Fibroblast of mammary gland (primary cell): ENCODE results near the gene ANKH.

Experiments used
- DNase-seq: peaks from one replicate; pipeline ENCODE4 v3.0.0-alpha.2; 2010; ENCODE audit warnings: low read depth
- H3K4me3 ChIP-seq: 2 replicates; pipeline ENCODE4 v1.5.1; 2011; ENCODE audit warnings: low read depth, mild to moderate bottlenecking, low read length, moderate library complexity; ENCODE audit not compliant: control insufficient read depth
- TF ChIP-seq, protein P1 (sequence below): conservative IDR thresholded peaks from 2 replicates; pipeline ENCODE4 v1.5.1; 2011; ENCODE audit warnings: low read depth, low read length, inconsistent platforms; ENCODE audit not compliant: control insufficient read depth, insufficient read depth

Gene ANKH

DNA sequence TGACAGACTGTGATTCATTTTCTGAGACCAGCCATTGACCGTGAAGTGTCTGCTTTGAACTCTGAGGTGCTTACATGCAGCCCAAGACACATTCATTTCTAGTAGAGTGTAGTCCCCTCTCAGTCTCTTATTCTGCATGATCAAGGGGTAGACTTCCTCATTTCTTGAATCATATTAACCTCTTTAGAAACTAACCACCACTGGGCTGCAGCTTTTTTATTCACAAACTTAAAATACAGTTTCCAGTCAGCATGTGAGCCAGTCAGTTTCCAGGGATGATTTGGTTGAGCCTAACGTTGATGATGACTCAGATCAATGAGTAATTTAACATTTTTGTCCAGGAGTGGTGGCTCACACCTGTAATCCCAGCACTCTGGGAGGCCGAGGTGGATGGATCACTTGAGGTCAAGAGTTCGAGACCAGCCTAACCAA, 147.9 kb downstream of the ANKH start:
- no peak overlapping the region for H3K4me3 ChIP-seq
- DNase-seq: peak; percentile 41
- TF ChIP-seq, protein P1, sequence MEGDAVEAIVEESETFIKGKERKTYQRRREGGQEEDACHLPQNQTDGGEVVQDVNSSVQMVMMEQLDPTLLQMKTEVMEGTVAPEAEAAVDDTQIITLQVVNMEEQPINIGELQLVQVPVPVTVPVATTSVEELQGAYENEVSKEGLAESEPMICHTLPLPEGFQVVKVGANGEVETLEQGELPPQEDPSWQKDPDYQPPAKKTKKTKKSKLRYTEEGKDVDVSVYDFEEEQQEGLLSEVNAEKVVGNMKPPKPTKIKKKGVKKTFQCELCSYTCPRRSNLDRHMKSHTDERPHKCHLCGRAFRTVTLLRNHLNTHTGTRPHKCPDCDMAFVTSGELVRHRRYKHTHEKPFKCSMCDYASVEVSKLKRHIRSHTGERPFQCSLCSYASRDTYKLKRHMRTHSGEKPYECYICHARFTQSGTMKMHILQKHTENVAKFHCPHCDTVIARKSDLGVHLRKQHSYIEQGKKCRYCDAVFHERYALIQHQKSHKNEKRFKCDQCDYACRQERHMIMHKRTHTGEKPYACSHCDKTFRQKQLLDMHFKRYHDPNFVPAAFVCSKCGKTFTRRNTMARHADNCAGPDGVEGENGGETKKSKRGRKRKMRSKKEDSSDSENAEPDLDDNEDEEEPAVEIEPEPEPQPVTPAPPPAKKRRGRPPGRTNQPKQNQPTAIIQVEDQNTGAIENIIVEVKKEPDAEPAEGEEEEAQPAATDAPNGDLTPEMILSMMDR: no peak

DNA sequence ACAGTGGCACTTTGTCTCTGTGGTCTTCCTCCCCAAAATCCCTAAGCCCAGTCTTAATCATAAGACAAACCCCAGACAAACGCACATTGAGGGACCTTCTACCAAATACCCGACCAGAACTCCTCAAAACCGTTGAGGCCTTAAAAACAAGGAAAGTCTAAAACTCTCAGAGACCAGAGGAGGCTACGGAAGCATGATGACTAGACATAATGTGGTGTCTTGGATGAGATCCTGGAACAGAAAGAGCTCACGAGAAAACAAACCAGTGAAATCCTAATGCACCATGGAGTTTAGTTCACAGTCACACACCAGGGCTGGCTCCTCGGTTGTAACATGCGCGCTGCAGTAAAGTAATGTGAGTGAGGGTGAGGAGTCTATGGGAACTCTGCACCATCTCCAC, 148.7 kb downstream of the ANKH start:
- H3K4me3 ChIP-seq: no peak overlapping the region
- no peak for DNase-seq
- TF ChIP-seq, protein P1: no peak

DNA sequence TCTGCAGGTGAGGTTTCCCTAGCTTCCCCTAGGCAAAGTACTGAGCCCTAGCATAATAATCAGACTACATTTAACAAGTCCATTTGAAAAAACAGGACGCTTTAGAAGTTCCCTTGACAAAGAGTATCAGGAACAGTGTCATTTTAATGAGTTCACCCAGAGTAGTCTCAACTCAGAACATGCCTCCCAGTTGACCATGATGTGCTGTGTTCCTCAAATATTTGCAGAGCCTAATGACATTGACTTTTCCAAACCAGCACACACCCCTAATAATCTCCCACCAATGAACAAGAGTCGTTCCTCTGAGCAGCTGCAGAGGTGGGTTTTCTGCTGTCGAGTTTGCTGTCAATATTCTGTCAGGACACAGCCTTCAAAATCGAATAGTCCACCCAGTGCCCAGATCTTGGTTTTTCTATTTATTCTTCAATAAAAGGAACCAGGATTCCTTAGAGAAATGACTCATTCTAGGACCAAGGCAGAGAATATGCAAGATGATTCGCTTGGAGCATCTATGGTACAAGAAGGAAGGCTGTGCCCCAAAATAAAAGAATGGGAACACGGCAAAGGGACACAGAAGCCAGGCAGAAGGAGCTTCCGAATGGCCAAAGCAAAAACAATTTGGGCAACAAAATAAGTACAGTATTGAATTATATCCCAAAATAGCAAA, 149.5 kb downstream of the ANKH start:
- no peak overlapping the region for H3K4me3 ChIP-seq
- TF ChIP-seq, protein P1: no peak
- peak; percentile 43 for DNase-seq

DNA sequence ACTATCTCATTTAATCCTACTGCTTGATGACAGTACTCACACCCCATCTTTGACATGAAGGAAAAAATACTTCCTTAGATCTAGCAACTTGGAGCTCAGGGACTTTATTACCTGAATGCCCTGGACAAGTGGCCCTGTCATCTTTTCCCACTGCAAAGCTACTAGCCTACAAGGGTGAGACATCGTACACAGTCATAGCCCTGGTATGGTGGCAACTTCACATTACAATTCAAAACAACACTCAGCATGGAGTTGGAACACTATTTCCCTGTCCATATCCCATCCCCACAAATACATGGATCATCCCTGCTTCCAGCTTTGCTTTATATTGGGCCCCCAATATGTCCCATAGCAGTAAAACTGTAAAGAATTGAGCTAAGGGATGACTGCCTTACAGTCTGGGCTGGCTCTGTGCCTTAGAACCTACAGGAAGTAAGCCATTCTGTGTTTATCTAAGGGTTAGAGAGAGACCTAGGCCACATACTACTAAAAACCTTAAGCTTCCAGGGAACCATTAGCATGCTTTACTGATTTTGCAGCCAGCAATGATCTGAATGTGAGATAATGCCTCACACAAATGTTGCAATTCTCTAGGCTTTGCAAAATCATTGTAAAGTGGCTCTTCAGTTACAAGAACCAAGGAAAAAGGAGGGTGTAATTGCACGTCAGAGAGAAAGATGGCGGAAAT, 151.2 kb downstream of the ANKH start:
- no peak overlapping the region for H3K4me3 ChIP-seq
- TF ChIP-seq, protein P1: no peak
- DNase-seq: peak; percentile 34

DNA sequence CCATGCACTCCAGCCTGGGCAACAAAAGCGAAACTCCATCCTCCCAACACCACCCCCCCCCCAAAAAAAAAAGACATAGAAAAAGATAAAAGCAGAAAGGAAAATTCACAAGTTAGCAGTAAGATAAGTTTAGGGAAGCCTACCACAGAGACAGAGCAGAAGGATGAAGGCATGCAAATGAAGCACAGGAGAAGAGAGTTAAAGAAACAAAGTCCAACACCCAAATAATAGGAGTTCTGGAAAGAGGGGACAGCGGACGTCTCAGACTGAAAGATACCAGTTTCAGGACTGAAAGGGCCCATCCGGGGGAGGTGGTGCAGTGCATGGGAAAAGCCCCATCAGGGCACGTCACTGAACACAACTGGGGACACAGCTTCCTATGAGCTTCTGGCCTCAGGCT, 152.8 kb downstream of the ANKH start:
- no peak overlapping the region for H3K4me3 ChIP-seq
- no peak for DNase-seq
- TF ChIP-seq, protein P1: no peak

DNA sequence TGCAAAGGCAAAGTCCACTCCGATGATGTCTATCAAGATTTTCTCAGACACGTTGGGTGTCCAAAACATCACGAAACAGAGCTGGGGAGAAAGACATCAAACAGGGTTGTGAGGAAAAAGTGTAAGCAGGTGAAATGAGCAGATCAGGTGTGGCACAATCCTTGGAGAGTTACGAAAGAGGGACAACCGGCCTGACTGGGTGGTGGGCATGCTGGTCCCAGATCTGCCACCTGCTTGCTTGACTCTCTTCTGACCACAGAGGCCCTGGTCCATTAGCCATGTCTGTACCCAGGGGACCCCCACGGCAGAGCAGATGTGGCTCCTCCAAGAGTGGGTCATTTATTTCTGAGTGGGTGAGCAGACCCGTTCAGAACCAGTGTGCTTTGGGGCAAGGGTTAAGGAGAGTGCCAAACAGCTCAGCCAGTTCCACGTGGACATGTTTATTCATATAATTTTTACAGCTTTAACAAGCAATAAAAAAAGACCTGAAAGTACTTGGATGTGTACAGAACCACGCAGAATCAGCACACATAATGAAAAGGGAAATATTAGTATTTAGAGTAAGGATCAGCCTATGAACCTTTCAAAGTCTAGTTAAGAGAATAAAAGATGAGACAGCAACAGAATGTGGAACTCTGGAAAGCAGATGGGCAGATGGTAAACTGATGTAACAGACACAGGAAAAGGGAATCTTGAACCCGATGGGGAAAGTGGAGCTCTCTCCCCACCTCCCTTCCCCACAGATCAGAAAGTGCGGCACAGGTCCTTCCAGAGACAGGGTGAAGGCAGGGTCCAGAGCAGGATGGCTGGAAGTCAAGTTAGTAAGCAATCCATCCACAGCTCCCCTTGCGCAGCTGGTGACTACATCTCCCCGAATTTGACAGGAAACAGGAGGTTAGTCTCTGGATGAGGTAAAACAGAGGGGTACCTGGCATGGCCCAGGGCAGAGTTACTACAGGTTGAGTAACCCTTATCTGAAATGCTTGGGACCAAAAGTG, 154.5 kb downstream of the ANKH start:
- DNase-seq: no peak
- TF ChIP-seq, protein P1: no peak
- H3K4me3 ChIP-seq: no peak overlapping the region
